OCI-LY3 (cell line): ENCODE results near the gene SBK3.

Source experiments
- CTCF ChIP-seq: fragments of 200-600, 300-600 bp; sonication (generic); IDR thresholded peaks from 2 replicates; pipeline ENCODE4 v1.5.1; 2014; ENCODE audit warnings: antibody characterized with exemption, low read length, low read depth
- EZH2phosphoT487 ChIP-seq: fragments of 200-600 bp; shearing (Covaris generic); IDR thresholded peaks from 2 replicates; pipeline ENCODE4 v1.6.1; 2018; ENCODE audit warnings: antibody characterized with exemption, mixed run types, low read depth

- no peak for TF ChIP-seq CTCF
- TF ChIP-seq EZH2phosphoT487: no peak
These were observed 1.3 kb downstream of the SBK3 start for GRCh38 chr19:55544014-55544413.
